Adrenal gland (tissue), 12 donors: ENCODE results near the gene FOXC2. TPM values are rescaled to one million over a fixed set of nuclear protein-coding genes. Genes with fewer than 3 reads are reported as not detected.

Experiments
- DNase-seq, 7 donors: peaks; one replicate each; pipeline ENCODE4 v3.0.0-alpha.2; 2019 to 2020
- H3K27ac ChIP-seq, 5 donors: fragments of 200-600 bp; sonication (generic) in 4 of 5; 1 replicate in 3 of 5; 2 replicates in 2 of 5; pipeline versions ENCODE4 v1.5.1 to v1.8.0; 2016 to 2020; ENCODE audit warnings: mild to moderate bottlenecking in 1 of 5
- H3K27me3 ChIP-seq: fragments of 200-600 bp; 2 replicates; pipeline ENCODE4 v1.8.0; 2021
- H3K36me3 ChIP-seq, 2 donors: fragments of 200-600 bp; replicated peaks in 1 of 2; 1 replicate in 1 of 2; 2 replicates in 1 of 2; pipeline versions ENCODE4 v1.5.1 to v1.8.0; 2018 to 2022
- H3K4me1 ChIP-seq, 2 donors: fragments of 200-600 bp; replicated peaks in 1 of 2; 1 replicate in 1 of 2; 2 replicates in 1 of 2; pipeline versions ENCODE4 v1.5.1 to v1.8.0; 2018 to 2021
- H3K4me3 ChIP-seq, 4 donors: fragments of 200-600 bp; sonication (generic) in 3 of 4; one replicate each; pipeline ENCODE4 v1.5.1; 2016 to 2018
- H3K9me3 ChIP-seq, 3 donors: fragments of 200-600 bp; sonication (generic) in 1 of 3; replicated peaks in 1 of 3; 1 replicate in 2 of 3; 2 replicates in 1 of 3; pipeline versions ENCODE4 v1.5.1 to v1.8.0; 2016 to 2021
- CTCF ChIP-seq, 6 experiments: fragments of 450-650 bp in 4 of 6; fragments of 200-600 bp in 2 of 6; sonication (generic) in 1 of 6; IDR thresholded peaks; 1 replicate in 5 of 6; 2 replicates in 1 of 6; pipeline versions ENCODE4 v1.5.1 to v1.8.0; 2016 to 2021; ENCODE audit warnings: antibody characterized with exemption in 6 of 6, mild to moderate bottlenecking in 2 of 6, moderate library complexity in 1 of 6
- POLR2A ChIP-seq, 2 donors: fragments of 450-650 bp; IDR thresholded peaks; one replicate each; pipeline ENCODE4 v1.6.1; 2017; ENCODE audit warnings: antibody characterized with exemption in 2 of 2, mild to moderate bottlenecking in 2 of 2, moderate library complexity in 1 of 2
- WGBS, 4 donors: extraction: QIAGEN DNeasy Blood & Tissue Kit in 2 of 4; methylation state at CpG; one replicate each; pipeline versions ENCODE4 v1.1.5 to v1.1.7; 2013 to 2017; 5-methylcytosine and 5-hydroxymethylcytosine counted together
- intact Hi-C, 2 donors: fragments of 100-400 bp; cut with DNase I; formaldehyde crosslinking; loops; one replicate each; pipeline versions ENCODE4 v1.14.1 to v1.15.0; 2022 to 2023
- polyA plus RNA-seq, 3 donors: library from polyadenylated mRNA; stranded (reverse); fragments of 200-250 nt in 2 of 3; fragments of 350-450 nt in 1 of 3; fragmentation: Illumina TruSeq in 1 of 3; extraction: RNeasy Lipid Tissue Mini Kit (QIAGEN cat#74804) in 1 of 3; gene quantifications; one replicate each; pipeline ENCODE4 v1.2.3, GENCODE V29; 2013 to 2014
- total RNA-seq, 9 donors: library from RNA; depleted of rRNA in 4 of 9; stranded (reverse); fragments of >200 nt in 4 of 9; fragments of 120-200 nt in 1 of 9; fragmentation: NEBNext Ultra II Directional in 1 of 9; extraction: Animal tissue kit (Norgen Biotek cat#: 25700) in 1 of 9; gene quantifications; one replicate each; pipeline versions ENCODE4 v1.1.0 to v1.2.4, GENCODE V29; 2013 to 2023
- donor health status: healthy with polysubstance abuse.
- donor health status: Bipolar disorder and iron deficiency.
- donor health status: DM: yes; HTN: yes; CAD: no.
- donor health status: DM: no; HTN: no; CAD: no.
- donor health status: DM: no; HTN: no; CAD: no.
- donor health status: DM: yes; HTN: yes; CAD: no.

Gene FOXC2
- total and polyA plus RNA-seq, 12 donors: 0.39 to 4.8 (median 2.1) TPM

GRCh38 chr16:86597880-86598606, 31.4 kb downstream of the FOXC2 start:
- TF ChIP-seq CTCF (IDR thresholded peaks at IDR 0.05) (no peak), POLR2A (IDR thresholded peaks at IDR 0.05) (no peak)
- Histone ChIP-seq H3K4me3 (no peak overlapping the region), H3K27me3 (no peaks in the 10 kb centered on the region)

GRCh38 chr16:86598607-86599565, 32.3 kb downstream of the FOXC2 start:
- TF ChIP-seq POLR2A (IDR thresholded peaks at IDR 0.05) (no peak), CTCF (IDR thresholded peaks at IDR 0.05) (no peak)
- DNase-seq: peak in 1 of 7 donors; percentile 42
- Histone ChIP-seq H3K36me3 (no peaks in the 10 kb centered on the region), H3K4me1 (no peaks in the 10 kb centered on the region), H3K27me3 (no peaks in the 10 kb centered on the region), H3K4me3 (no peak overlapping the region), H3K9me3 (no peaks in the 10 kb centered on the region), H3K27ac (peak overlapping the region in 2 of 5 donors; percentile 22 to 49)
- intact Hi-C loops: no loop called here
- WGBS, 4 donors: 48 to 55% (median 52%) methylated on average over 21 to 22 of the region's 22 CpGs

More at GRCh38 chr16:86597880-86598606, 31.4 kb downstream of the FOXC2 start:
- Histone ChIP-seq H3K36me3 (no peaks in the 10 kb centered on the region), H3K27ac (peak overlapping the region in 1 of 5 donors; percentile 49), H3K9me3 (no peaks in the 10 kb centered on the region), H3K4me1 (no peaks in the 10 kb centered on the region)
- intact Hi-C loops: no loop called here
- peak in 1 of 7 donors; percentile 54 for DNase-seq
- WGBS, 4 donors: 30 to 43% (median 40%) methylated on average over 6 to 7 of the region's 7 CpGs

DNA sequence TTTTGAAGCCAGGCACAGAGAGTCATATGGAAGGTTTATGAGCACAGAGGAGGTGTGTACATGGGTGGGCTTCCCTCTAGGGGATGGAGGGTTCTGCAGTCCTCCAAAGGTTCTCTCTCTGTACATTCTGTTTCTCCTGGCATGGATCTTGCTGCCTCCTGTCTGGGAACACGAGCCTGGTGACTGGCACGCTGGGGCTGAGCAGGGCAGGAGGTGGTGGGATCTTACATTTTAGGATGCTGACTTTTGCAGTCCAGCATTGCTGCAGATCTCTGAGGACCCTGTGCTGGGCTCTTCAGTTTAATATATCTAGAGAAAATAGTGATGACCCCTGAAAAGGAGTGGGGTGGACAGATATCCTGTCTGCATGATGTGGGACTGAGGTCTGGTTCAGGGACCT, 34.7 kb downstream of the FOXC2 start:
- intact Hi-C loops: no loop called here
- Histone ChIP-seq H3K9me3 (no peaks in the 10 kb centered on the region), H3K36me3 (no peaks in the 10 kb centered on the region), H3K4me1 (no peaks in the 10 kb centered on the region), H3K4me3 (no peak overlapping the region), H3K27me3 (peaks cover 3% of the 10 kb centered on the region), H3K27ac (no peak overlapping the region)
- TF ChIP-seq CTCF (IDR thresholded peaks at IDR 0.05): no peak
- no peak for TF ChIP-seq POLR2A (IDR thresholded peaks at IDR 0.05)
- WGBS, 4 donors: 66 to 100% (median 77%) methylated on average over 2 of the region's 2 CpGs
- DNase-seq: peak in 1 of 7 donors; percentile 15

DNA sequence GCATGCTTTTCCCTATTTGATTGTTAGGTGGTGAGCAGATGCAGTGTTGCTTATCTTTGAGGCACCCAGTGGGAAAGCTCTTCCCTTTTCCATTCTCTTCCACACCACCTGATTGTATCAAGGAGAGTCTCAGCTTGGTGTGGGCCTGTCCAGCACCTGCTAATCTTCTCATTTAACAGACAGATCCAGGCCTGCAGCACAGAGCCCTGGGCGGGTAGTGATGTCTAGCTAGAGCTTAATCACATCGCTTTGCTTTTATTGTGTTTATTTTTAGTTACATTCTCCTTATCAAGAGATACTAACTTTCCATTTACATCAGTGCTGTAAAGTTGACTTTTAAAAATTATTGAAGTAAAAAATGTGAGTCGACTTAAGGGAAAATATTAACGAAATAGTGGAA, 35.9 kb downstream of the FOXC2 start:
- no peaks in the 10 kb centered on the region for H3K9me3 ChIP-seq
- peaks cover 3% of the 10 kb centered on the region for H3K27me3 ChIP-seq
- intact Hi-C loops: no loop called here
- no peak for TF ChIP-seq CTCF (IDR thresholded peaks at IDR 0.05)
- TF ChIP-seq POLR2A (IDR thresholded peaks at IDR 0.05): no peak
- WGBS, 4 donors: 46 to 67% (median 64%) methylated on average over 4 of the region's 4 CpGs
- H3K27ac ChIP-seq: no peak overlapping the region
- no peaks in the 10 kb centered on the region for H3K4me1 ChIP-seq
- no peaks in the 10 kb centered on the region for H3K36me3 ChIP-seq
- no peak overlapping the region for H3K4me3 ChIP-seq
- DNase-seq: peak in 1 of 7 donors; percentile 74
